Esophagus squamous epithelium (tissue), 4 donors: ENCODE measurements around the gene CCM2L.

Source experiments
- POLR2A ChIP-seq, 4 donors: fragments of 450-650 bp; IDR thresholded peaks; one replicate each; pipeline ENCODE4 v1.6.1; 2017; ENCODE audit warnings: antibody characterized with exemption in 4 of 4, mild to moderate bottlenecking in 4 of 4, moderate library complexity in 3 of 4
- TF ChIP-seq, protein P1 (sequence below), 6 experiments: fragments of 450-650 bp in 4 of 6; fragments of 200-600 bp in 2 of 6; sonication (generic) in 2 of 6; IDR thresholded peaks; one replicate each; pipeline ENCODE4 v1.5.1; 2016 to 2019; ENCODE audit warnings: antibody characterized with exemption in 6 of 6, mild to moderate bottlenecking in 4 of 6, moderate library complexity in 4 of 6

DNA sequence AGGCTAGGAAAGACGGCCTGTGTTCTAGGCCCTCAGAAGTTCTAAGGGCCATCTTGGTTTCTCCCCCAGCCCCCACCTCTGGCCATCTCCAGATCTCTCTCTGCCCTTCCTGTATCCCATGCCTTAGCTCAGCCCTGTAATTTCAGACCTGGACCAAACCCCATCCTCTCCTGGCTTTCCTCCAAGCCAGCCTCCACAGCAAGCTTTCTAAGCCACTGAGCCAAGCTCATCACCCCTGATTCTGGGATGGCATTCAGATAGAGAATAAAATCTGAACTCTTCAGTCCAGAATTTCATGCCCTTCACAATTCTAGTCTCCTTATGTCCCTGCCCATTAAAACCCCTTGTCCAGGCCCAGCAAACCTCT, 18.9 kb upstream of the CCM2L start:
- TF ChIP-seq POLR2A (IDR thresholded peaks at IDR 0.05), result no peak
- TF ChIP-seq, protein P1, sequence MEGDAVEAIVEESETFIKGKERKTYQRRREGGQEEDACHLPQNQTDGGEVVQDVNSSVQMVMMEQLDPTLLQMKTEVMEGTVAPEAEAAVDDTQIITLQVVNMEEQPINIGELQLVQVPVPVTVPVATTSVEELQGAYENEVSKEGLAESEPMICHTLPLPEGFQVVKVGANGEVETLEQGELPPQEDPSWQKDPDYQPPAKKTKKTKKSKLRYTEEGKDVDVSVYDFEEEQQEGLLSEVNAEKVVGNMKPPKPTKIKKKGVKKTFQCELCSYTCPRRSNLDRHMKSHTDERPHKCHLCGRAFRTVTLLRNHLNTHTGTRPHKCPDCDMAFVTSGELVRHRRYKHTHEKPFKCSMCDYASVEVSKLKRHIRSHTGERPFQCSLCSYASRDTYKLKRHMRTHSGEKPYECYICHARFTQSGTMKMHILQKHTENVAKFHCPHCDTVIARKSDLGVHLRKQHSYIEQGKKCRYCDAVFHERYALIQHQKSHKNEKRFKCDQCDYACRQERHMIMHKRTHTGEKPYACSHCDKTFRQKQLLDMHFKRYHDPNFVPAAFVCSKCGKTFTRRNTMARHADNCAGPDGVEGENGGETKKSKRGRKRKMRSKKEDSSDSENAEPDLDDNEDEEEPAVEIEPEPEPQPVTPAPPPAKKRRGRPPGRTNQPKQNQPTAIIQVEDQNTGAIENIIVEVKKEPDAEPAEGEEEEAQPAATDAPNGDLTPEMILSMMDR (IDR thresholded peaks at IDR 0.05), result no peak
